SU-DHL-6 (cell line): ENCODE measurements around the gene STYXL2.

ENCODE experiments used
- H2AFZ ChIP-seq: fragments of 200-600 bp; sonication (generic); 2 replicates; pipeline ENCODE4 v1.6.1; 2014; ENCODE audit warnings: low read depth, mild to moderate bottlenecking, moderate library complexity, mixed read lengths, antibody characterized with exemption, low read length; ENCODE audit not compliant: severe bottlenecking
- H3F3A ChIP-seq: fragments of 200-600 bp; shearing (Covaris generic); 2 replicates; pipeline ENCODE4 v1.6.0; 2016; ENCODE audit warnings: antibody characterized with exemption, mild to moderate bottlenecking; ENCODE audit not compliant: insufficient read depth
- H3K27ac ChIP-seq: fragments of 200-600 bp; sonication (generic); 2 replicates; pipeline ENCODE4 v1.5.1; 2016; ENCODE audit warnings: low read depth, mild to moderate bottlenecking, low read length, moderate library complexity, mixed read lengths
- H3K27me3 ChIP-seq: fragments of 200-600 bp; sonication (generic), shearing (Covaris generic); 2 replicates; pipeline ENCODE4 v1.6.0; 2014; ENCODE audit warnings: mild to moderate bottlenecking, low read length
- H3K36me3 ChIP-seq: fragments of 200-600 bp; sonication (generic); 2 replicates; pipeline ENCODE4 v1.6.1; 2014; ENCODE audit warnings: mild to moderate bottlenecking, low read length, mixed read lengths
- H3K4me2 ChIP-seq: fragments of 300-600, 200-600 bp; shearing (Covaris generic), sonication (generic); 2 replicates; pipeline ENCODE4 v1.6.0; 2014; ENCODE audit warnings: low read length, low read depth, mild to moderate bottlenecking; ENCODE audit not compliant: poor library complexity, severe bottlenecking
- H3K4me3 ChIP-seq: fragments of 200-600 bp; sonication (generic); 2 replicates; pipeline ENCODE4 v1.5.1; 2014; ENCODE audit warnings: antibody characterized with exemption, low read length, mild to moderate bottlenecking, mixed read lengths; ENCODE audit not compliant: insufficient read depth, poor library complexity, severe bottlenecking
- H3K79me2 ChIP-seq: fragments of 200-600 bp; sonication (generic); 2 replicates; pipeline ENCODE4 v1.6.1; 2014; ENCODE audit warnings: mild to moderate bottlenecking, low read length, moderate library complexity; ENCODE audit not compliant: insufficient read depth
- H3K9ac ChIP-seq: fragments of 200-600 bp; sonication (generic); 2 replicates; pipeline ENCODE4 v1.7.0; 2014; ENCODE audit warnings: mild to moderate bottlenecking, low read length
- H3K9me2 ChIP-seq: fragments of 200-600 bp; sonication (generic); replicated peaks from 2 replicates; pipeline ENCODE4 v1.6.1; 2014; ENCODE audit warnings: low read length; ENCODE audit not compliant: insufficient read depth
- H3K9me3 ChIP-seq: fragments of 200-600 bp; sonication (generic); 2 replicates; pipeline ENCODE4 v1.6.1; 2014; ENCODE audit warnings: low read length, mixed read lengths; ENCODE audit not compliant: insufficient read depth
- H4K20me1 ChIP-seq: fragments of 200-600 bp; sonication (generic); 2 replicates; pipeline ENCODE4 v1.6.1; 2014; ENCODE audit warnings: low read depth, mild to moderate bottlenecking, antibody characterized with exemption, low read length, moderate library complexity, mixed read lengths
- EZH2phosphoT487 ChIP-seq: fragments of 200-600 bp; sonication (generic), shearing (Covaris generic); conservative IDR thresholded peaks from 2 replicates; pipeline ENCODE4 v1.6.1; 2018; ENCODE audit warnings: mild to moderate bottlenecking, antibody characterized with exemption, low read length, moderate library complexity, mixed read lengths
- TF ChIP-seq, protein P1 (sequence below): fragments of 200-600 bp; sonication (generic); IDR thresholded peaks from one replicate; pipeline ENCODE4 v1.5.1; 2017; ENCODE audit warnings: antibody characterized with exemption, mild to moderate bottlenecking, low read length, moderate library complexity; ENCODE audit not compliant: insufficient read depth, poor library complexity, severe bottlenecking

Gene STYXL2

DNA sequence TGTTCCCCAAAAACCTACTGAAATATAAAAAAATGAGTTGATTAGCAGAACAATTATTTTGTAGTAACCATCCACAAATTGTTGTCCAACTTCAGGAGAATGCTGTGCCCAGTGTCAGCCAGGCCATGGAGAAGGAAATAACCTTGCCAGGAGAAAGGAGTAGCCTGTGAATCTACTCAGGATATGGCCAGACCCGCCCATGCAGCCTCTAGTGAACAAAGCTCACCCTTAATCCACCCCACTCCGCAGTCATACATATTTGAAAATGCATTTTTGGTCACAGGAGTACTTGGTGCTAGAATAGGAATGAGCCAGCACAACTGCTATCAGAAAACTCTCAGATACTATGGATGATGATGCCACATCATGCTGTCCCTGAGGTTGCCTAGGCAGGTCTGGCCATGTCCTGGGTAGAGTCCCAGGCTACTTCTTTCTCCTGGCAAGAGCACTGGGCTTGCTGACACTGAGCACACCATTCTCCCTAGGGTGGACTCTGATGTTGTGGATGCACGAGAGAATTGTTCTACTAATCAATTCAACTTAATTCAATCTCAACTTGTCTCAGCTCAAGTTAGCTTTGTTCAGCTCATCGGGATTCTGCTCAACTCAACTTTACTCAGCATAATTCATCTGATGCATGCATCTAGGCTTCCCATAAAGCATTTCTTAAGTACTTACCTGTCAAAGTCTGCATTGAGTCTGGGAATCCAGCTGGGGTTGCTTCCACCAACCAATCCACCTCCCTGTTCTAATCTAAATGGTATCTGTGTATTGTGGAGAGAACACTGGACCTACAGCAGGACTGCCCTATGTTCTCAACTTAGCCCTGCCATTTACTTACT is 18.2 kb downstream of the STYXL2 start:
- Histone ChIP-seq H3K9ac (no peak overlapping the region), H3K4me2 (no peak overlapping the region), H3F3A (no peaks in the 10 kb centered on the region), H3K27me3 (no peaks in the 10 kb centered on the region), H3K4me3 (no peak overlapping the region), H2AFZ (no peak overlapping the region), H3K27ac (no peak overlapping the region), H3K79me2 (no peaks in the 10 kb centered on the region), H4K20me1 (no peaks in the 10 kb centered on the region), H3K9me3 (no peaks in the 10 kb centered on the region), H3K9me2 (no peaks in the 10 kb centered on the region), H3K36me3 (no peaks in the 10 kb centered on the region)
- TF ChIP-seq, protein P1, sequence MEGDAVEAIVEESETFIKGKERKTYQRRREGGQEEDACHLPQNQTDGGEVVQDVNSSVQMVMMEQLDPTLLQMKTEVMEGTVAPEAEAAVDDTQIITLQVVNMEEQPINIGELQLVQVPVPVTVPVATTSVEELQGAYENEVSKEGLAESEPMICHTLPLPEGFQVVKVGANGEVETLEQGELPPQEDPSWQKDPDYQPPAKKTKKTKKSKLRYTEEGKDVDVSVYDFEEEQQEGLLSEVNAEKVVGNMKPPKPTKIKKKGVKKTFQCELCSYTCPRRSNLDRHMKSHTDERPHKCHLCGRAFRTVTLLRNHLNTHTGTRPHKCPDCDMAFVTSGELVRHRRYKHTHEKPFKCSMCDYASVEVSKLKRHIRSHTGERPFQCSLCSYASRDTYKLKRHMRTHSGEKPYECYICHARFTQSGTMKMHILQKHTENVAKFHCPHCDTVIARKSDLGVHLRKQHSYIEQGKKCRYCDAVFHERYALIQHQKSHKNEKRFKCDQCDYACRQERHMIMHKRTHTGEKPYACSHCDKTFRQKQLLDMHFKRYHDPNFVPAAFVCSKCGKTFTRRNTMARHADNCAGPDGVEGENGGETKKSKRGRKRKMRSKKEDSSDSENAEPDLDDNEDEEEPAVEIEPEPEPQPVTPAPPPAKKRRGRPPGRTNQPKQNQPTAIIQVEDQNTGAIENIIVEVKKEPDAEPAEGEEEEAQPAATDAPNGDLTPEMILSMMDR, result no peak
- TF ChIP-seq EZH2phosphoT487, result no peak

DNA sequence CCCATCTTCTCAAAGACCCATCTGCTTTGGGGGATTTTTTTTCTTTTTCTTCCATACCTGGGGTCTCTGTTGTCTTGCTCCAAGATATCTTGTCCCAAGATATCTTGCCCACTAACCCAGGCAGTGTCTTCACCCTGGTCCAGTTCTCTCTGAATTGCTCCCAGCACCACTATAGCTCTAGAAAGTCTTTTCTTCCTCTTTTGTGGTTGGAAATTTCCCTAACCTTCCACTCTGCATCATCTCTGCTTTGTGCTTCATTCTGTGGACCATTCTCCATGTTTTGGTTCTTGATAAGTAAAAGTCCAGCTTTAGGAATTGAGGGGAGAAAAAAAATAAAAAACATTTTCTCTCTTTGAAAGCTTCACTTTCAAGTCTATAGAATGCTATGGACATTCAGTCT is 20.9 kb downstream of the STYXL2 start:
- Histone ChIP-seq H2AFZ (no peak overlapping the region), H3K9me3 (no peaks in the 10 kb centered on the region), H3K4me2 (no peak overlapping the region), H3F3A (no peaks in the 10 kb centered on the region), H3K4me3 (no peak overlapping the region), H4K20me1 (no peaks in the 10 kb centered on the region), H3K27ac (no peak overlapping the region), H3K9ac (no peak overlapping the region), H3K79me2 (no peaks in the 10 kb centered on the region), H3K9me2 (no peaks in the 10 kb centered on the region), H3K36me3 (no peaks in the 10 kb centered on the region), H3K27me3 (no peaks in the 10 kb centered on the region)
- TF ChIP-seq, protein P1, result no peak
- TF ChIP-seq EZH2phosphoT487, result no peak

DNA sequence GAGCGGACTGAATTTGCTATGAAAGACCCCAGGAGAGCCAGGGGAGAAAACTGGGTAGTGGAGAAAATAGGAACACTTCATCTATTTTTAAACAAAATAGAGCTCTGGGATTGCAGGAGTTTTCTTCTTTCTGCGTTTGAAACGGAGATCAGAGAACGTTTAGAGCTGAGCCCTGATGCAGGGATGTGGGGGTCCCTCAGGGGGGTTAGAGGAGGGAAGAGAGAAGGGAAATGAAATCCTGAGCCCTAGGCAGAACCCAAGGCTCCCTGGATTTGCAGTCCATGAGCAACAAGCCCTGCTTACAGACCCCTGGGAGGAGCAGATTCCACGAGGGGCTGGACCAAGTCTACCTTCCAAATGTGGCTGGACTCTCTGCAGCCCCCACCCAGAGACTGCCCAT is 21.8 kb downstream of the STYXL2 start:
- Histone ChIP-seq H3K9ac (no peak overlapping the region), H3K36me3 (no peaks in the 10 kb centered on the region), H3K79me2 (no peaks in the 10 kb centered on the region), H3K27ac (no peak overlapping the region), H3K4me3 (no peak overlapping the region), H4K20me1 (no peaks in the 10 kb centered on the region), H3K27me3 (no peaks in the 10 kb centered on the region), H2AFZ (no peak overlapping the region), H3F3A (no peaks in the 10 kb centered on the region), H3K9me2 (no peaks in the 10 kb centered on the region), H3K9me3 (no peaks in the 10 kb centered on the region), H3K4me2 (no peak overlapping the region)
- TF ChIP-seq EZH2phosphoT487, result no peak
- TF ChIP-seq, protein P1, result no peak
